Right lung (tissue), 5 donors: ENCODE measurements around the gene FTO. TPM values are rescaled to one million over a fixed set of nuclear protein-coding genes. Genes with fewer than 3 reads are reported as not detected.

Source experiments
- DNase-seq, 2 donors: peaks; one replicate each; pipeline ENCODE4 v3.0.0-alpha.2; 2013
- polyA plus RNA-seq, 5 donors: library from polyadenylated mRNA; unstranded; fragments of 120-200 nt; gene quantifications; one replicate each; pipeline versions ENCODE4 v1.2.1 to v1.2.3, GENCODE V29; 2013; ENCODE audit warnings: inconsistent platforms in 1 of 5, low replicate concordance in 1 of 5; ENCODE audit not compliant: insufficient read length in 5 of 5, insufficient read depth in 1 of 5

FTO gene
- polyA plus RNA-seq, 5 donors: 73.5 to 94.5 (median 92.2) TPM

- DNase-seq: no peak
Measured at GRCh38 chr16:53925107-53925410, 221.1 kb downstream of the FTO start.

GRCh38 chr16:53925526-53925925 lies 221.6 kb downstream of the FTO start:
- no peak for DNase-seq

- no peak for DNase-seq
Measured at GRCh38 chr16:53926209-53926608, 222.3 kb downstream of the FTO start.

GRCh38 chr16:53932975-53933374 lies 229.0 kb downstream of the FTO start:
- DNase-seq: no peak

- no peak for DNase-seq
Measured at GRCh38 chr16:53933407-53933806, 229.5 kb downstream of the FTO start.

- no peak for DNase-seq
Measured at GRCh38 chr16:53936052-53936451, 232.1 kb downstream of the FTO start.

- no peak for DNase-seq
Measured at GRCh38 chr16:53936529-53936928, 232.6 kb downstream of the FTO start.

GRCh38 chr16:53937161-53937880 lies 233.4 kb downstream of the FTO start:
- DNase-seq: no peak

GRCh38 chr16:53944025-53944424 lies 240.1 kb downstream of the FTO start:
- DNase-seq: no peak

- DNase-seq: peak in 1 of 2 donors; percentile 30
Measured at GRCh38 chr16:53945996-53946395, 242.0 kb downstream of the FTO start.

- no peak for DNase-seq
Measured at GRCh38 chr16:53946746-53947386, 242.9 kb downstream of the FTO start.

- no peak for DNase-seq
Measured at GRCh38 chr16:53947642-53948041, 243.7 kb downstream of the FTO start.

GRCh38 chr16:53948326-53948725 lies 244.4 kb downstream of the FTO start:
- DNase-seq: no peak

- DNase-seq: no peak
Measured at GRCh38 chr16:53948734-53949430, 244.9 kb downstream of the FTO start.

- no peak for DNase-seq
Measured at GRCh38 chr16:53949715-53950410, 245.9 kb downstream of the FTO start.

GRCh38 chr16:53950677-53951076 lies 246.7 kb downstream of the FTO start:
- no peak for DNase-seq

- no peak for DNase-seq
Measured at GRCh38 chr16:53952215-53953208, 248.6 kb downstream of the FTO start.

GRCh38 chr16:53953336-53953735 lies 249.4 kb downstream of the FTO start:
- no peak for DNase-seq

- no peak for DNase-seq
Measured at GRCh38 chr16:53955221-53955875, 251.4 kb downstream of the FTO start.

GRCh38 chr16:53958341-53958880 lies 254.5 kb downstream of the FTO start:
- no peak for DNase-seq
